Stimulated activated CD4-positive, alpha-beta T cell treated with anti-CD3 and anti-CD28 coated beads, Interleukin-1b, Interleukin-23, amount 100 ng/mL, for 24 hours (primary cell): ENCODE data around the gene NUP50.
A peak's percentile ranks its signal among the peaks of the same experiment; 100 is the strongest.
"Not testable (repeated sequence)": the region's sequence is repeated elsewhere in the genome, so short reads cannot be mapped to it uniquely, and the experiment has no call there.

Source experiments
- DNase-seq, 4 experiments: peaks; one replicate each; pipeline ENCODE4 v3.0.0-alpha.2; 2020; ENCODE audit warnings: low read depth in 4 of 4, low spot score in 1 of 4

Gene NUP50

GRCh38 chr22:45159652-45160462 is 3.9 kb upstream of the NUP50 start:
- DNase-seq: no peak

- DNase-seq: no peak
Measured at GRCh38 chr22:45162531-45162930, 1.2 kb upstream of the NUP50 start.

- DNase-seq: no peak
Measured at GRCh38 chr22:45163099-45163450, 650 bp upstream of the NUP50 start.

- peak in 2 of 4 experiments; percentile 15 to 16 for DNase-seq
Measured at GRCh38 chr22:45164270-45165088, 754 bp downstream of the NUP50 start.

GRCh38 chr22:45166932-45167331 is 3.2 kb downstream of the NUP50 start:
- no peak for DNase-seq

GRCh38 chr22:45169591-45170466 is 6.1 kb downstream of the NUP50 start:
- no peak for DNase-seq

GRCh38 chr22:45171830-45172229 is 8.1 kb downstream of the NUP50 start:
- no peak for DNase-seq

- no peak for DNase-seq
Measured at GRCh38 chr22:45172881-45173585, 9.3 kb downstream of the NUP50 start.

- DNase-seq: no peak
Measured at GRCh38 chr22:45179276-45180049, 15.7 kb downstream of the NUP50 start.

GRCh38 chr22:45180146-45180679 is 16.5 kb downstream of the NUP50 start:
- DNase-seq: no peak

- no peak for DNase-seq
Measured at GRCh38 chr22:45181240-45181639, 17.5 kb downstream of the NUP50 start.

- no peak for DNase-seq
Measured at GRCh38 chr22:45181766-45182165, 18.0 kb downstream of the NUP50 start.

- no peak for DNase-seq
Measured at GRCh38 chr22:45183974-45184373, 20.2 kb downstream of the NUP50 start.

GRCh38 chr22:45185718-45186514 is 22.2 kb downstream of the NUP50 start:
- DNase-seq: no peak

- no peak for DNase-seq
Measured at GRCh38 chr22:45187891-45188290, 24.2 kb downstream of the NUP50 start.

GRCh38 chr22:45188779-45189178 is 25.1 kb downstream of the NUP50 start:
- DNase-seq: no peak

- no peak for DNase-seq
Measured at GRCh38 chr22:45190202-45190872, 26.6 kb downstream of the NUP50 start.

GRCh38 chr22:45191746-45192145 is 28.0 kb downstream of the NUP50 start:
- DNase-seq: not testable (repeated sequence)
